Stimulated activated CD4-positive, alpha-beta T cell treated with anti-CD3 and anti-CD28 coated beads, Interleukin-15, amount 100 ng/mL, for 1 hour (primary cell): ENCODE data around the gene GALNT7.
A peak's percentile ranks its signal among the peaks of the same experiment; 100 is the strongest.

Experiments used
- DNase-seq, 2 donors: peaks; one replicate each; pipeline ENCODE4 v3.0.0-alpha.2; 2020; ENCODE audit warnings: low read depth in 1 of 2, low spot score in 1 of 2

Gene GALNT7

GRCh38 chr4:173334085-173334890, 165.7 kb downstream of the GALNT7 start, which contains the start of gene HMGB2:
TSS of gene HMGB2 (minus strand) at chr4:173334358. CDS start at chr4:173333649, 709 bp downstream.
- peak; percentile 98 for DNase-seq

- DNase-seq, result peak; percentile 2 to 9
These were observed 166.5 kb downstream of the GALNT7 start for GRCh38 chr4:173334891-173335752.

GRCh38 chr4:173337463-173337862, 168.9 kb downstream of the GALNT7 start:
- DNase-seq, result no peak

- DNase-seq, result no peak
These were observed 175.3 kb downstream of the GALNT7 start for GRCh38 chr4:173343832-173344397.

- DNase-seq, result no peak
These were observed 177.0 kb downstream of the GALNT7 start for GRCh38 chr4:173345648-173346047.

- no peak for DNase-seq
These were observed 177.5 kb downstream of the GALNT7 start for GRCh38 chr4:173346074-173346473.

GRCh38 chr4:173347467-173347866, 178.9 kb downstream of the GALNT7 start:
- no peak for DNase-seq

- DNase-seq, result no peak
These were observed 189.3 kb downstream of the GALNT7 start for GRCh38 chr4:173357939-173358338.

GRCh38 chr4:173360587-173361221, 192.1 kb downstream of the GALNT7 start:
- DNase-seq, result no peak

GRCh38 chr4:173362666-173363065, 194.1 kb downstream of the GALNT7 start:
- no peak for DNase-seq

GRCh38 chr4:173365359-173365996, 196.9 kb downstream of the GALNT7 start:
- no peak for DNase-seq

- no peak for DNase-seq
These were observed 198.7 kb downstream of the GALNT7 start for GRCh38 chr4:173367285-173367684.

- DNase-seq, result no peak
These were observed 199.3 kb downstream of the GALNT7 start for GRCh38 chr4:173367946-173368345.

GRCh38 chr4:173370130-173370476, 201.5 kb downstream of the GALNT7 start:
- DNase-seq, result peak; percentile 21 to 39

- peak; percentile 91 to 96 for DNase-seq
These were observed 202.1 kb downstream of the GALNT7 start, which contains the start of gene SAP30 for GRCh38 chr4:173370477-173371291. TSS of gene SAP30 (plus strand) at chr4:173370954. CDS start at chr4:173371183, 229 bp downstream.

- peak; percentile 10 to 31 for DNase-seq
These were observed 202.9 kb downstream of the GALNT7 start for GRCh38 chr4:173371292-173372192.
